GM12878 (cell line): ENCODE results near the gene BSPRY. TPM values are rescaled to one million over a fixed set of nuclear protein-coding genes. Genes with fewer than 3 reads are reported as not detected.

Experiments
- ATAC-seq: fragments of 200-7000 bp; cut with Tn5 transposase; 3 replicates; pipeline ENCODE4 v1.9.1; 2020; ENCODE audit warnings: mild to moderate bottlenecking, moderate library complexity
- BruUV-seq: library from RNA; stranded (reverse); fragments of 400-500 nt; replicated peaks from 2 replicates; lab custom pipeline; 2021; lab: Mats Ljungman, UMichigan
- CTCF ChIA-PET: fragments of 300-600 bp; sonication (Branson Sonifier 250); formaldehyde crosslinking; extraction: SDS; loops from one replicate; lab custom pipeline; 2021; ENCODE audit warnings: inconsistent platforms; lab: Yijun Ruan, JAX
- POLR2A ChIA-PET: fragments of 350-600 bp; formaldehyde crosslinking; extraction: SDS; loops from one replicate; lab custom pipeline; 2021; ENCODE audit warnings: inconsistent platforms; lab: Charles Lee
- RAD21 ChIA-PET: fragments of 300-600 bp; sonication (Branson Sonifier 250); formaldehyde crosslinking; loops from one replicate; lab custom pipeline; 2023; ENCODE audit warnings: antibody characterized with exemption; ENCODE audit not compliant: unreplicated experiment; lab: Charles Lee
- SMC1A ChIA-PET: fragments of 300-600 bp; sonication (Branson Sonifier 250); formaldehyde crosslinking; loops from one replicate; lab custom pipeline; 2023; ENCODE audit not compliant: unreplicated experiment, uncharacterized antibody; lab: Charles Lee
- DNase-seq: peaks from one replicate; pipeline ENCODE4 v3.0.0-alpha.2; 2011; ENCODE audit warnings: low read depth, low spot score
- FAIRE-seq: peaks from 3 replicates; lab custom pipeline; 2011; peaks lifted over from hg19 to GRCh38; lab: Jason Lieb, UNC
- H2AFZ ChIP-seq: 2 replicates; pipeline ENCODE4 v1.6.0; 2011; ENCODE audit warnings: low read depth, low read length, control low read depth; ENCODE audit not compliant: control insufficient read depth
- H3K27ac ChIP-seq: 2 replicates; pipeline ENCODE4 v1.5.1; 2011; ENCODE audit warnings: control low read depth; ENCODE audit not compliant: control insufficient read depth, insufficient read depth
- H3K27me3 ChIP-seq, 2 experiments: replicated peaks in 1 of 2; 2 replicates each; pipeline versions ENCODE4 v1.6.0 to v1.6.1; 2011; ENCODE audit warnings: low read length in 1 of 2; ENCODE audit not compliant: control insufficient read depth in 2 of 2, insufficient read depth in 2 of 2
- H3K36me3 ChIP-seq, 2 experiments: 2 replicates each; pipeline ENCODE4 v1.5.1; 2011; ENCODE audit warnings: low read length in 1 of 2; ENCODE audit not compliant: control insufficient read depth in 2 of 2, insufficient read depth in 2 of 2
- H3K4me1 ChIP-seq: 2 replicates; pipeline ENCODE4 v1.6.1; 2011; ENCODE audit warnings: mild to moderate bottlenecking, low read length, moderate library complexity, mixed read lengths; ENCODE audit not compliant: control insufficient read depth, insufficient read depth
- H3K4me2 ChIP-seq: 2 replicates; pipeline ENCODE4 v1.6.0; 2011; ENCODE audit warnings: control low read depth; ENCODE audit not compliant: control insufficient read depth, insufficient read depth
- H3K4me3 ChIP-seq: fragments of 200-600 bp; sonication (generic); 2 replicates; pipeline ENCODE4 v1.5.1; 2016
- H3K79me2 ChIP-seq: 2 replicates; pipeline ENCODE4 v1.6.0; 2011; ENCODE audit warnings: low read length; ENCODE audit not compliant: control insufficient read depth, insufficient read depth
- H3K9ac ChIP-seq: 2 replicates; pipeline ENCODE4 v1.8.0; 2011; ENCODE audit warnings: low read length, control low read depth, mixed read lengths; ENCODE audit not compliant: control insufficient read depth, insufficient read depth
- H3K9me3 ChIP-seq: replicated peaks from 3 replicates; pipeline ENCODE4 v1.5.1; 2011; ENCODE audit warnings: mild to moderate bottlenecking, low read length; ENCODE audit not compliant: control insufficient read depth, insufficient read depth
- H4K20me1 ChIP-seq: 2 replicates; pipeline ENCODE4 v1.6.0; 2011; ENCODE audit not compliant: control insufficient read depth, insufficient read depth
- BRCA1 ChIP-seq: IDR thresholded peaks from 2 replicates; pipeline ENCODE4 v1.6.1; 2011; ENCODE audit warnings: low read depth, low read length, improper control_type of control experiment
- CHD4 ChIP-seq: fragments of 200-600 bp; sonication (generic); IDR thresholded peaks from 2 replicates; pipeline ENCODE4 v1.6.1; 2016; ENCODE audit warnings: mild to moderate bottlenecking
- EGR1 ChIP-seq, 2 experiments: IDR thresholded peaks; 1 replicate in 1 of 2; 2 replicates in 1 of 2; pipeline ENCODE4 v1.6.1; 2011 to 2012; ENCODE audit warnings: low read depth in 2 of 2, low read length in 2 of 2, borderline replicate concordance in 1 of 2, mild to moderate bottlenecking in 1 of 2, moderate library complexity in 1 of 2
- HDAC2 ChIP-seq: fragments of 200-600 bp; sonication (generic); IDR thresholded peaks from 2 replicates; pipeline ENCODE4 v1.6.1; 2017
- LARP7 ChIP-seq: fragments of 450-650 bp; IDR thresholded peaks from 2 replicates; pipeline ENCODE4 v1.6.1; 2017; ENCODE audit warnings: mild to moderate bottlenecking
- MTA2 ChIP-seq: fragments of 450-650 bp; IDR thresholded peaks from 2 replicates; pipeline ENCODE4 v1.6.1; 2016; ENCODE audit warnings: low read depth, mild to moderate bottlenecking, moderate library complexity
- MYC ChIP-seq: IDR thresholded peaks from 2 replicates; pipeline ENCODE4 v1.6.1; 2011; ENCODE audit warnings: mild to moderate bottlenecking, low read length, moderate library complexity, inconsistent platforms; ENCODE audit not compliant: insufficient read depth, insufficient replicate concordance, insufficient read length, severe bottlenecking
- NFIC ChIP-seq: IDR thresholded peaks from 2 replicates; pipeline ENCODE4 v1.6.1; 2012; ENCODE audit warnings: low read depth, mild to moderate bottlenecking, inconsistent platforms, low read length, moderate library complexity
- POLR2AphosphoS2 ChIP-seq: IDR thresholded peaks from 2 replicates; pipeline ENCODE4 v1.6.1; 2011; ENCODE audit warnings: low read depth, mild to moderate bottlenecking, low read length, improper control_type of control experiment, moderate library complexity
- RB1 ChIP-seq: fragments of 450-650 bp; formaldehyde crosslinking; IDR thresholded peaks from 2 replicates; pipeline ENCODE4 v1.6.1; 2017; ENCODE audit warnings: mild to moderate bottlenecking, borderline replicate concordance
- SREBF1 ChIP-seq: IDR thresholded peaks from 2 replicates; pipeline ENCODE4 v1.6.1; 2012; ENCODE audit warnings: mild to moderate bottlenecking, low read length
- WRNIP1 ChIP-seq: IDR thresholded peaks from 2 replicates; pipeline ENCODE4 v1.6.1; 2011; ENCODE audit warnings: low read depth, low read length, improper control_type of control experiment, borderline replicate concordance
- ZNF274 ChIP-seq: IDR thresholded peaks from one replicate; pipeline ENCODE4 v1.8.0; 2011; ENCODE audit not compliant: insufficient read length, insufficient read depth
- ZNF622 ChIP-seq: fragments of 450-650 bp; IDR thresholded peaks from 2 replicates; pipeline ENCODE4 v1.6.1; 2017; ENCODE audit warnings: mild to moderate bottlenecking, inconsistent platforms
- WGBS: methylation state at CpG from one replicate; pipeline ENCODE4 v1.1.6; 2016; ENCODE audit warnings: low lambda C conversion rate; ENCODE audit not compliant: insufficient replicate concordance, insufficient coverage; ENCODE audit errors: missing lambda C conversion rate; 5-methylcytosine and 5-hydroxymethylcytosine counted together
- in situ Hi-C: fragments of 300-500 bp; cut with MboI; formaldehyde crosslinking; loops from 9 replicates; pipeline ENCODE4 v1.14.3; 2018; ENCODE audit warnings: mixed read lengths
- intact Hi-C: fragments of 100-400 bp; cut with micrococcal nuclease; formaldehyde crosslinking; loops from one replicate; pipeline ENCODE4 v1.14.2; 2022; ENCODE audit not compliant: unreplicated experiment
- polyA plus RNA-seq, 11 experiments: library from polyadenylated mRNA; depleted of rRNA in 4 of 11; unstranded in 6 of 11; stranded (reverse) in 5 of 11; fragments of >200 nt; fragmentation: Nextera tagmentation in 4 of 11; fragmentation: Illumina TruSeq in 1 of 11; extraction: Ambion mirVana in 4 of 11; extraction: Trizol in 1 of 11; gene quantifications; 1 replicate in 1 of 11; 2 replicates in 10 of 11; pipeline versions ENCODE4 v1.2.1 to v1.2.3, GENCODE V29; 2011 to 2016; ENCODE audit warnings: inconsistent platforms in 2 of 11, missing spikeins in 2 of 11, low read depth in 1 of 11
- total RNA-seq, 4 experiments: library from RNA; depleted of rRNA in 3 of 4; stranded (reverse); fragments of >200 nt in 3 of 4; fragmentation: Illumina TruSeq in 1 of 4; extraction: Trizol in 1 of 4; gene quantifications; 2 replicates each; pipeline versions ENCODE4 v1.2.1 to v1.2.3, GENCODE V29; 2013 to 2021
- TF ChIP-seq, protein P1 (sequence below): IDR thresholded peaks from 2 replicates; pipeline ENCODE4 v1.6.1; 2011; ENCODE audit warnings: low read depth, mild to moderate bottlenecking, low read length, moderate library complexity, borderline replicate concordance; ENCODE audit errors: extremely low read depth
- TF ChIP-seq, protein P2 (sequence below): fragments of 450-650 bp; IDR thresholded peaks from 2 replicates; pipeline ENCODE4 v1.6.1; 2017; ENCODE audit warnings: mild to moderate bottlenecking
- TF ChIP-seq, protein P3 (sequence below): IDR thresholded peaks from 2 replicates; pipeline ENCODE4 v1.6.1; 2011; ENCODE audit warnings: mild to moderate bottlenecking, low read depth, low read length, moderate library complexity; ENCODE audit not compliant: insufficient replicate concordance
- TF ChIP-seq, protein P4 (sequence below): fragments of 150-350 bp; IDR thresholded peaks from 2 replicates; pipeline ENCODE4 v1.6.1; 2016; ENCODE audit warnings: low read depth, low read length

The BSPRY gene
- total and polyA plus RNA-seq, 10 of the 15 experiments (the other 5 are each of a cell fraction or from before 2014, with no cell fraction given): 0.45 to 6.3 (median 4.1) TPM

DNA sequence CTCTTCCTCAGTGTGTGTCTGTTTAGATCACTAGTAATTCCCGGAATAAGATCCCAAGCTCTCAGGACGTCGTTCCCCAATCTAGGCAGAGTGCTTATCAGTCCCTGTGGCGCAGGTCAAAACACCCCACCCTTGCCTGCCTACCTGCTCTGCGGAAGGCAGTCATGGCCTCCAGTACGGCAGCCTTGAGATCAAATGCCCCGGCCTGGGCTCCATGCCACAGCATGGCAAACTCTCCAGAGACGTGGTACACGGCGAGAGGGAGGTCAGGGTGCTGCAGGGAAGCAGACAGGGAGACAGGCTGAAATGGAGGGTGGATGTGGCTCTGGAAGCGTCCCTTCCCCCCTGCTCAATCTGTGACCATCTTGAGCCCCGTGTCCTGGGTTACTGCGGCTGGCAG, 39.5 kb downstream of the BSPRY start:
- H3K27ac ChIP-seq: no peak overlapping the region
- ChIA-PET SMC1A (no interaction called here), RAD21 (no interaction called here), CTCF (no interaction called here), POLR2A (no interaction called here)
- no peak overlapping the region for H3K9ac ChIP-seq
- no peak overlapping the region for H2AFZ ChIP-seq
- DNase-seq (no peak), FAIRE-seq (no peak), ATAC-seq (no peak)
- in situ Hi-C loops (no loop called here), intact Hi-C loops (no loop called here)
- peaks cover 0 to 10% of the 10 kb centered on the region in 2 experiments; a peak in 3 of 4 replicates for H3K36me3 ChIP-seq
- no peak overlapping the region for H3K4me3 ChIP-seq
- no peaks in the 10 kb centered on the region for H3K79me2 ChIP-seq
- no peak overlapping the region for H3K4me2 ChIP-seq
- no peaks in the 10 kb centered on the region for H3K27me3 ChIP-seq
- no TSS peak for BruUV-seq
- TF ChIP-seq ZNF274: no peak
- no peak for TF ChIP-seq CHD4
- TF ChIP-seq SREBF1: no peak
- TF ChIP-seq ZNF622: no peak
- TF ChIP-seq, protein P1, sequence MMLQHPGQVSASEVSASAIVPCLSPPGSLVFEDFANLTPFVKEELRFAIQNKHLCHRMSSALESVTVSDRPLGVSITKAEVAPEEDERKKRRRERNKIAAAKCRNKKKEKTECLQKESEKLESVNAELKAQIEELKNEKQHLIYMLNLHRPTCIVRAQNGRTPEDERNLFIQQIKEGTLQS: no peak
- no peak for TF ChIP-seq HDAC2
- no peak for TF ChIP-seq RB1
- TF ChIP-seq MTA2: no peak
- TF ChIP-seq, protein P2, sequence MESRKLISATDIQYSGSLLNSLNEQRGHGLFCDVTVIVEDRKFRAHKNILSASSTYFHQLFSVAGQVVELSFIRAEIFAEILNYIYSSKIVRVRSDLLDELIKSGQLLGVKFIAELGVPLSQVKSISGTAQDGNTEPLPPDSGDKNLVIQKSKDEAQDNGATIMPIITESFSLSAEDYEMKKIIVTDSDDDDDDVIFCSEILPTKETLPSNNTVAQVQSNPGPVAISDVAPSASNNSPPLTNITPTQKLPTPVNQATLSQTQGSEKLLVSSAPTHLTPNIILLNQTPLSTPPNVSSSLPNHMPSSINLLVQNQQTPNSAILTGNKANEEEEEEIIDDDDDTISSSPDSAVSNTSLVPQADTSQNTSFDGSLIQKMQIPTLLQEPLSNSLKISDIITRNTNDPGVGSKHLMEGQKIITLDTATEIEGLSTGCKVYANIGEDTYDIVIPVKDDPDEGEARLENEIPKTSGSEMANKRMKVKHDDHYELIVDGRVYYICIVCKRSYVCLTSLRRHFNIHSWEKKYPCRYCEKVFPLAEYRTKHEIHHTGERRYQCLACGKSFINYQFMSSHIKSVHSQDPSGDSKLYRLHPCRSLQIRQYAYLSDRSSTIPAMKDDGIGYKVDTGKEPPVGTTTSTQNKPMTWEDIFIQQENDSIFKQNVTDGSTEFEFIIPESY: no peak
- TF ChIP-seq, protein P3, sequence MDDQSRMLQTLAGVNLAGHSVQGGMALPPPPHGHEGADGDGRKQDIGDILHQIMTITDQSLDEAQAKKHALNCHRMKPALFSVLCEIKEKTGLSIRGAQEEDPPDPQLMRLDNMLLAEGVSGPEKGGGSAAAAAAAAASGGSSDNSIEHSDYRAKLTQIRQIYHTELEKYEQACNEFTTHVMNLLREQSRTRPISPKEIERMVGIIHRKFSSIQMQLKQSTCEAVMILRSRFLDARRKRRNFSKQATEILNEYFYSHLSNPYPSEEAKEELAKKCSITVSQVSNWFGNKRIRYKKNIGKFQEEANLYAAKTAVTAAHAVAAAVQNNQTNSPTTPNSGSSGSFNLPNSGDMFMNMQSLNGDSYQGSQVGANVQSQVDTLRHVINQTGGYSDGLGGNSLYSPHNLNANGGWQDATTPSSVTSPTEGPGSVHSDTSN: no peak
- no peak for TF ChIP-seq WRNIP1
- TF ChIP-seq LARP7: no peak
- TF ChIP-seq EGR1 (IDR thresholded peaks at IDR 0.05; ENCODE audit: borderline replicate concordance in 1 of 2, low read depth in 2 of 2, low read length in 2 of 2): no peak
- no peak for TF ChIP-seq MYC
- no peak for TF ChIP-seq BRCA1
- no peak for TF ChIP-seq NFIC
- TF ChIP-seq POLR2AphosphoS2: no peak
- TF ChIP-seq, protein P4, sequence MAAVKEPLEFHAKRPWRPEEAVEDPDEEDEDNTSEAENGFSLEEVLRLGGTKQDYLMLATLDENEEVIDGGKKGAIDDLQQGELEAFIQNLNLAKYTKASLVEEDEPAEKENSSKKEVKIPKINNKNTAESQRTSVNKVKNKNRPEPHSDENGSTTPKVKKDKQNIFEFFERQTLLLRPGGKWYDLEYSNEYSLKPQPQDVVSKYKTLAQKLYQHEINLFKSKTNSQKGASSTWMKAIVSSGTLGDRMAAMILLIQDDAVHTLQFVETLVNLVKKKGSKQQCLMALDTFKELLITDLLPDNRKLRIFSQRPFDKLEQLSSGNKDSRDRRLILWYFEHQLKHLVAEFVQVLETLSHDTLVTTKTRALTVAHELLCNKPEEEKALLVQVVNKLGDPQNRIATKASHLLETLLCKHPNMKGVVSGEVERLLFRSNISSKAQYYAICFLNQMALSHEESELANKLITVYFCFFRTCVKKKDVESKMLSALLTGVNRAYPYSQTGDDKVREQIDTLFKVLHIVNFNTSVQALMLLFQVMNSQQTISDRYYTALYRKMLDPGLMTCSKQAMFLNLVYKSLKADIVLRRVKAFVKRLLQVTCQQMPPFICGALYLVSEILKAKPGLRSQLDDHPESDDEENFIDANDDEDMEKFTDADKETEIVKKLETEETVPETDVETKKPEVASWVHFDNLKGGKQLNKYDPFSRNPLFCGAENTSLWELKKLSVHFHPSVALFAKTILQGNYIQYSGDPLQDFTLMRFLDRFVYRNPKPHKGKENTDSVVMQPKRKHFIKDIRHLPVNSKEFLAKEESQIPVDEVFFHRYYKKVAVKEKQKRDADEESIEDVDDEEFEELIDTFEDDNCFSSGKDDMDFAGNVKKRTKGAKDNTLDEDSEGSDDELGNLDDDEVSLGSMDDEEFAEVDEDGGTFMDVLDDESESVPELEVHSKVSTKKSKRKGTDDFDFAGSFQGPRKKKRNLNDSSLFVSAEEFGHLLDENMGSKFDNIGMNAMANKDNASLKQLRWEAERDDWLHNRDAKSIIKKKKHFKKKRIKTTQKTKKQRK: no peak
- no peaks in the 10 kb centered on the region for H3K9me3 ChIP-seq
- H3K4me1 ChIP-seq: no peaks in the 10 kb centered on the region
- WGBS: 96% methylated on average over 13 of the region's 13 CpGs
- no peaks in the 10 kb centered on the region; the same call in 1 of the 2 replicates for H4K20me1 ChIP-seq
